H1 (cell line): ENCODE results near the gene RAP2A. TPM values are rescaled to one million over a fixed set of nuclear protein-coding genes. Genes with fewer than 3 reads are reported as not detected.
A peak's percentile ranks its signal among the peaks of the same experiment; 100 is the strongest.

ENCODE experiments used
- CTCF ChIA-PET: fragments of 300-600 bp; sonication (Branson Sonifier 250); formaldehyde crosslinking; loops from one replicate; lab custom pipeline; 2021; ENCODE audit not compliant: partially characterized antibody; lab: Charles Lee
- POLR2A ChIA-PET: fragments of 300-600 bp; sonication (Branson Sonifier 250); formaldehyde crosslinking; loops from one replicate; lab custom pipeline; 2021; ENCODE audit warnings: inconsistent platforms; ENCODE audit not compliant: partially characterized antibody; lab: Charles Lee
- DNase-seq, 2 experiments: peaks; one replicate each; pipeline versions ENCODE4 v3.0.0 to v3.0.0-alpha.2; 2010 to 2022; ENCODE audit warnings: low spot score in 2 of 2, low read depth in 1 of 2, mixed read lengths in 1 of 2
- FAIRE-seq: peaks from 2 replicates; lab custom pipeline; 2011; peaks lifted over from hg19 to GRCh38; lab: Jason Lieb, UNC
- H2AFZ ChIP-seq: 2 replicates; pipeline ENCODE4 v1.8.1; 2012; ENCODE audit warnings: low read length, inconsistent platforms
- H2AK5ac ChIP-seq: 2 replicates; pipeline ENCODE4 v1.6.1; 2013; ENCODE audit warnings: low read depth, low read length
- H2BK120ac ChIP-seq: replicated peaks from 2 replicates; pipeline ENCODE3; 2013; ENCODE audit warnings: low read depth, low read length, inconsistent platforms
- H2BK12ac ChIP-seq: 2 replicates; pipeline ENCODE4 v1.6.1; 2013; ENCODE audit warnings: low read depth, low read length
- H2BK15ac ChIP-seq: 2 replicates; pipeline ENCODE4 v1.6.1; 2013; ENCODE audit warnings: low read length
- H2BK20ac ChIP-seq: 2 replicates; pipeline ENCODE4 v1.6.1; 2013; ENCODE audit warnings: low read length
- H2BK5ac ChIP-seq: 2 replicates; pipeline ENCODE4 v1.6.1; 2013; ENCODE audit warnings: low read depth, low read length
- H3K14ac ChIP-seq: 2 replicates; pipeline ENCODE4 v1.6.1; 2013; ENCODE audit warnings: inconsistent platforms; ENCODE audit not compliant: insufficient read length
- H3K18ac ChIP-seq: 2 replicates; pipeline ENCODE4 v1.6.1; 2013; ENCODE audit warnings: low read length; ENCODE audit errors: extremely low read depth
- H3K23ac ChIP-seq: 2 replicates; pipeline ENCODE4 v1.6.1; 2013; ENCODE audit warnings: inconsistent platforms; ENCODE audit not compliant: insufficient read length
- H3K23me2 ChIP-seq: 2 replicates; pipeline ENCODE4 v1.6.1; 2013; ENCODE audit warnings: low read depth, low read length
- H3K27ac ChIP-seq: 2 replicates; pipeline ENCODE4 v1.6.1; 2011; ENCODE audit warnings: low read depth, low read length, inconsistent platforms
- H3K27me3 ChIP-seq, 4 experiments: replicated peaks in 1 of 4; 1 replicate in 1 of 4; 2 replicates in 3 of 4; pipeline versions ENCODE4 v1.6.1 to v1.8.1; 2011 to 2013; ENCODE audit warnings: low read length in 3 of 4, mild to moderate bottlenecking in 3 of 4, inconsistent platforms in 2 of 4, mixed read lengths in 2 of 4, moderate library complexity in 1 of 4; ENCODE audit not compliant: control insufficient read depth in 3 of 4, insufficient read depth in 3 of 4; ENCODE audit errors: extremely low read depth in 1 of 4
- H3K36me3 ChIP-seq, 4 experiments: 2 replicates each; pipeline versions ENCODE4 v1.6.1 to v1.8.1; 2011 to 2013; ENCODE audit warnings: mild to moderate bottlenecking in 4 of 4, low read length in 3 of 4, moderate library complexity in 2 of 4, control low read depth in 1 of 4, inconsistent platforms in 1 of 4; ENCODE audit not compliant: insufficient read depth in 4 of 4, control insufficient read depth in 2 of 4
- H3K4ac ChIP-seq: replicated peaks from 2 replicates; pipeline ENCODE3; 2013; ENCODE audit warnings: low read length, low read depth, mixed read lengths, inconsistent platforms; ENCODE audit not compliant: insufficient read length
- H3K4me1 ChIP-seq, 4 experiments: replicated peaks in 1 of 4; 1 replicate in 1 of 4; 2 replicates in 3 of 4; pipeline versions ENCODE4 v1.6.1 to v1.8.1; 2011 to 2013; ENCODE audit warnings: low read length in 3 of 4, inconsistent platforms in 2 of 4, mixed read lengths in 1 of 4; ENCODE audit not compliant: insufficient read depth in 4 of 4, control insufficient read depth in 3 of 4
- H3K4me2 ChIP-seq, 2 experiments: 2 replicates each; pipeline versions ENCODE4 v1.6.1 to v1.8.1; 2011 to 2013; ENCODE audit warnings: low read depth in 2 of 2, low read length in 2 of 2, control low read depth in 1 of 2, inconsistent platforms in 1 of 2, mild to moderate bottlenecking in 1 of 2; ENCODE audit not compliant: insufficient read depth in 1 of 2
- H3K4me3 ChIP-seq, 4 experiments: fragments of 200-600, 300-600 bp in 1 of 4; sonication (generic), shearing (Covaris generic), sonication (Bioruptor Twin) in 1 of 4; 2 replicates each; pipeline versions ENCODE4 v1.5.1 to v1.8.1; 2011 to 2016; ENCODE audit warnings: low read length in 4 of 4, low read depth in 3 of 4, control low read depth in 2 of 4, inconsistent platforms in 2 of 4, mild to moderate bottlenecking in 2 of 4, mixed read lengths in 1 of 4, moderate library complexity in 1 of 4; ENCODE audit not compliant: insufficient read depth in 2 of 4; ENCODE audit errors: extremely low read depth in 1 of 4
- H3K56ac ChIP-seq: replicated peaks from 2 replicates; pipeline ENCODE3; 2013; ENCODE audit warnings: low read depth, mild to moderate bottlenecking, mixed read lengths, low read length, inconsistent platforms; ENCODE audit not compliant: insufficient read length
- H3K79me1 ChIP-seq: 2 replicates; pipeline ENCODE4 v1.6.1; 2013; ENCODE audit warnings: low read depth, low read length, control low read depth
- H3K79me2 ChIP-seq, 2 experiments: 2 replicates each; pipeline versions ENCODE4 v1.6.1 to v1.8.1; 2012 to 2013; ENCODE audit warnings: low read length in 2 of 2, mild to moderate bottlenecking in 2 of 2, inconsistent platforms in 1 of 2; ENCODE audit not compliant: insufficient read depth in 2 of 2, control insufficient read depth in 1 of 2
- H3K9ac ChIP-seq, 4 experiments: replicated peaks in 1 of 4; 1 replicate in 1 of 4; 2 replicates in 3 of 4; pipeline versions ENCODE4 v1.6.1 to v1.8.1; 2011 to 2013; ENCODE audit warnings: low read depth in 3 of 4, low read length in 3 of 4, control low read depth in 2 of 4, mild to moderate bottlenecking in 2 of 4, moderate library complexity in 2 of 4, inconsistent platforms in 1 of 4; ENCODE audit errors: extremely low read depth in 1 of 4
- H3K9me3 ChIP-seq, 2 experiments: 2 replicates each; pipeline versions ENCODE4 v1.6.1 to v1.8.1; 2012 to 2013; ENCODE audit warnings: mild to moderate bottlenecking in 2 of 2, moderate library complexity in 2 of 2, control low read depth in 1 of 2, inconsistent platforms in 1 of 2, low read depth in 1 of 2, low read length in 1 of 2, mixed read lengths in 1 of 2; ENCODE audit not compliant: insufficient read depth in 2 of 2
- H4K20me1 ChIP-seq, 2 experiments: replicated peaks in 1 of 2; 2 replicates each; pipeline versions ENCODE3 to v1.8.1; 2011 to 2013; ENCODE audit warnings: inconsistent platforms in 2 of 2, low read length in 2 of 2, mild to moderate bottlenecking in 1 of 2; ENCODE audit not compliant: insufficient read depth in 2 of 2, control insufficient read depth in 1 of 2
- H4K5ac ChIP-seq: 2 replicates; pipeline ENCODE4 v1.6.1; 2013; ENCODE audit warnings: low read length, low read depth, mixed read lengths, inconsistent platforms; ENCODE audit not compliant: insufficient read length
- H4K8ac ChIP-seq: 2 replicates; pipeline ENCODE4 v1.8.0; 2013; ENCODE audit warnings: mild to moderate bottlenecking, moderate library complexity, low read length, inconsistent platforms; ENCODE audit not compliant: insufficient read depth; ENCODE audit errors: extremely low read depth
- H4K91ac ChIP-seq: replicated peaks from 2 replicates; pipeline ENCODE3; 2013; ENCODE audit warnings: low read length, mixed read lengths, inconsistent platforms; ENCODE audit not compliant: insufficient read length
- CREB1 ChIP-seq: IDR thresholded peaks from 2 replicates; pipeline ENCODE4 v1.6.1; 2012; ENCODE audit warnings: inconsistent platforms
- EGR1 ChIP-seq: IDR thresholded peaks from 2 replicates; pipeline ENCODE4 v1.6.1; 2011; ENCODE audit warnings: low read depth, low read length, borderline replicate concordance
- HDAC6 ChIP-seq: IDR thresholded peaks from one replicate; pipeline ENCODE4 v1.7.1; 2012; ENCODE audit warnings: low read depth, mild to moderate bottlenecking, inconsistent platforms, low read length, moderate library complexity
- PHF8 ChIP-seq: fragments of 200-600 bp; sonication (generic); conservative IDR thresholded peaks from 2 replicates; pipeline ENCODE4 v1.7.1; 2012; ENCODE audit warnings: low read depth, mild to moderate bottlenecking, inconsistent platforms, low read length, moderate library complexity
- POLR2AphosphoS5 ChIP-seq: IDR thresholded peaks from 2 replicates; pipeline ENCODE4 v1.6.1; 2011; ENCODE audit warnings: low read depth, low read length
- RXRA ChIP-seq: IDR thresholded peaks from 2 replicates; pipeline ENCODE4 v1.6.1; 2011; ENCODE audit warnings: low read depth, mild to moderate bottlenecking, low read length, moderate library complexity; ENCODE audit not compliant: insufficient read depth
- SP1 ChIP-seq: IDR thresholded peaks from 2 replicates; pipeline ENCODE4 v1.6.1; 2011; ENCODE audit warnings: low read depth, low read length
- TAF1 ChIP-seq: IDR thresholded peaks from 2 replicates; pipeline ENCODE4 v1.6.1; 2011; ENCODE audit warnings: mild to moderate bottlenecking, low read depth, low read length
- YY1 ChIP-seq: IDR thresholded peaks from 2 replicates; pipeline ENCODE4 v1.6.1; 2011; ENCODE audit warnings: low read depth, mild to moderate bottlenecking, low read length
- WGBS, 2 experiments: shearing (Covaris generic) in 1 of 2; methylation state at CpG; one replicate each; pipeline versions ENCODE4 v1.1.6 to v1.1.7; 2013 to 2015; ENCODE audit warnings: low lambda C conversion rate in 2 of 2, mixed read lengths in 2 of 2, inconsistent platforms in 1 of 2, low coverage in 1 of 2, missing lambda C conversion rate in 1 of 2; ENCODE audit not compliant: insufficient replicate concordance in 2 of 2, insufficient coverage in 1 of 2, insufficient read length in 1 of 2; ENCODE audit errors: extremely low coverage in 1 of 2, missing lambda C conversion rate in 1 of 2; 5-methylcytosine and 5-hydroxymethylcytosine counted together
- long read RNA-seq, 2 experiments: library from RNA in 1 of 2; library from capped mRNA in 1 of 2; stranded (forward); transcript quantifications; one replicate each; pipeline ENCODE4 v2.0.0, GENCODE V29; 2021; ENCODE audit warnings: inconsistent platforms in 1 of 2
- polyA minus RNA-seq, 3 experiments: library from RNA; depleted of rRNA, polyadenylated mRNA; stranded (reverse); fragments of >200 nt; gene quantifications; 1 replicate in 2 of 3; 2 replicates in 1 of 3; pipeline ENCODE4 v1.2.3, GENCODE V29; 2011
- polyA plus RNA-seq, 7 experiments: library from polyadenylated mRNA; depleted of rRNA in 3 of 7; stranded (reverse) in 5 of 7; unstranded in 2 of 7; fragments of >200 nt in 5 of 7; fragments of 200-250 nt in 2 of 7; gene quantifications; 1 replicate in 5 of 7; 2 replicates in 1 of 7; 4 replicates in 1 of 7; pipeline versions ENCODE4 v1.2.1 to v1.2.3, GENCODE V29; 2011 to 2013; ENCODE audit warnings: missing spikeins in 2 of 7, mixed read lengths in 2 of 7
- total RNA-seq: library from RNA; stranded (reverse); fragmentation: NEBNext Ultra II Directional; extraction: Animal tissue kit (Norgen Biotek cat#: 25700); gene quantifications from 2 replicates; pipeline ENCODE4 v1.2.1, GENCODE V29; 2021

Gene RAP2A
- total RNA-seq = 43.4 and 45.3 TPM in 2 replicates
- 4.4 and 8.4 TPM in 2 replicates for polyA plus RNA-seq (2011; rRNA removed)
- 8.7 TPM for polyA plus RNA-seq (2011; cell fraction: cytosol; rRNA removed)
- polyA plus RNA-seq (2011; cell fraction: nucleus; rRNA removed) = 20.2 TPM
- 21.1 to 23.8 TPM (median 22.2 TPM) in 4 replicates for polyA plus RNA-seq (2012, experiment 1 of 2)
- 1.5 TPM for polyA plus RNA-seq (2012, experiment 2 of 2)
- polyA plus RNA-seq (2013, experiment 1 of 2) = 17.4 TPM
- 16.5 TPM for polyA plus RNA-seq (2013, experiment 2 of 2)
- 46.9 and 56.4 TPM in 2 replicates for polyA minus RNA-seq (2011; rRNA and poly(A)+ RNA removed)
- 30.4 TPM for polyA minus RNA-seq (2011; cell fraction: cytosol; rRNA and poly(A)+ RNA removed)
- 74.9 TPM for polyA minus RNA-seq (2011; cell fraction: nucleus; rRNA and poly(A)+ RNA removed)
- long read RNA-seq, experiment 1, full-length matches to known transcripts = 13 of 35 reads
- long read RNA-seq, experiment 1, partial matches to known transcripts = 0 of 35 reads
- long read RNA-seq, experiment 1, other reads (novel, unspliced or antisense) = 22 of 35 reads
- long read RNA-seq, experiment 2, partial matches to known transcripts = 0 of 5 reads
- long read RNA-seq, experiment 2, other reads (novel, unspliced or antisense) = 5 of 5 reads

DNA sequence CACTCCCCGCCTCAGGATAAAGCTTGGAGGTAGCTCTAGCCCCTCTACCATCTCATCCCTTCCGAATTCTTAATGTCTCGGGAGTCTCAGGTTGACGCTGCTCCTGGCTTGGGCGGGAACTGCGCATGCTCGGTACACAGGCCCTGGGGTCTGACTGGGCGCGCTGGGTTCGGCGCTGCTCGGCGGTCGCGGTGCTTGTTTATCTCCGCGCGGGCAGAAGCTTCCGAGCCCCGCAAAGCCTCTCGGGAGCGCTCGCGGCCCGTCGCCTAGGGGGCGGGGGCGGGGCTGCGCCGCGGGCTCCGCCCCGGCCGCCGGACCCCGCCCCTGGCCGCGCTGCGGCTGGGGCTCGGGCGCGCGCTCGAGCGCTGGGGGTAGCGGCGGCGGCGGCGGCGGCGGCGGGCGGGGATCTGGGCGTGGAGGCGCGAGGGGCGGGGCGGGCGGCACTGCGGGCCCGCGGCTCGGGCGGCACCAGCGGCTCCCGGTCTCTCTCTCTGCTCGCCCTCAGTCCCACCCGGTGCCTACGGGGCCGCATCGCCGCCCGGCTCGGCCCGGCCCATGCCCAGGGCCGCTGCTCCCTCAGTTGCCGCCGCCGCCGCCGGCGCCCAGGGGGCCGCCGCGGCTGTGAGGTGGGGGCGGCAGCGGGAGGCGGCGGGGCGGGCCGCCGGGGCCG is at the start of gene RAP2A:
RAP2A (plus strand) TSS at position 443 of the 670 bp plus-strand sequence. CDS start 302 bp downstream, outside the sequence.
- WGBS, 2 experiments = 0% methylated on average over 15 of the region's 94 CpGs; no CpG with 5 or more reads in 1 of the 2 experiments
- Histone ChIP-seq H3K23ac (no peak within 1 kb of the TSS), H3K4me1 (peaks cover 0 to 3% (median 1%) of the 10 kb centered on the region in 4 experiments; a peak in 2 of 7 replicates), H3K27ac (peak within 1 kb of the TSS; percentile 85), H3K36me3 (peaks cover 0 to 2% (median 0%) of the 10 kb centered on the region in 4 experiments; a peak in 1 of 8 replicates), H3K23me2 (peaks cover 12% of the 10 kb centered on the region), H3K4ac (peak within 1 kb of the TSS; percentile 83), H2AFZ (peak within 1 kb of the TSS; percentile 98), H3K4me2 (peak within 1 kb of the TSS; percentile 93 to 97), H2BK120ac (no peak within 1 kb of the TSS), H4K5ac (peak within 1 kb of the TSS; percentile 45), H2BK12ac (peak within 1 kb of the TSS; percentile 54; the same call in 1 of the 2 replicates), H2AK5ac (no peak within 1 kb of the TSS), H3K79me2 (peaks cover 3 to 45% of the 10 kb centered on the region in 2 experiments; a peak in 3 of 4 replicates), H4K8ac (peak within 1 kb of the TSS; percentile 92), H3K56ac (no peak within 1 kb of the TSS), H3K4me3 (peak within 1 kb of the TSS; percentile 80 to 98 (median 96)), H3K9ac (peak within 1 kb of the TSS; percentile 86 to 91 (median 90)), H2BK15ac (no peak within 1 kb of the TSS), H3K18ac (peak within 1 kb of the TSS; percentile 73), H3K79me1 (peaks cover 3% of the 10 kb centered on the region; the same call in 1 of the 2 replicates), H2BK5ac (peak within 1 kb of the TSS; percentile 84), H2BK20ac (no peak within 1 kb of the TSS), H3K14ac (no peak within 1 kb of the TSS), H4K91ac (peak within 1 kb of the TSS; percentile 79), H3K27me3 (no peaks in the 10 kb centered on the region), H3K9me3 (no peaks in the 10 kb centered on the region), H4K20me1 (peaks cover 0 to 3% of the 10 kb centered on the region in 2 experiments)
- DNase-seq (peak; percentile 74 to 86), FAIRE-seq (no peak)
- CTCF ChIA-PET = interaction anchor here (0.7 to 1.6 kb wide), 3 partner anchors 28 to 195 kb away, joined by 3 to 4 read pairs (median 4); no protein-coding TSS in a partner anchor
- POLR2A ChIA-PET = interaction anchor here (0.8 to 2.7 kb wide), 6 partner anchors 10 to 25 kb away, joined by 3 to 11 read pairs (median 3); no protein-coding TSS in a partner anchor
- TF ChIP-seq TAF1 = peak; percentile 82
- TF ChIP-seq POLR2AphosphoS5 = peak; percentile 42; the same call in 1 of the 2 replicates
- TF ChIP-seq YY1 = no peak
- TF ChIP-seq RXRA = no peak
- TF ChIP-seq SP1 = no peak
- no peak for TF ChIP-seq EGR1
- no peak for TF ChIP-seq HDAC6
- peak; percentile 72 for TF ChIP-seq PHF8
- TF ChIP-seq CREB1 = no peak
